MM.1S (cell line): ENCODE measurements around the gene MYPN.

Experiments used
- DNase-seq: peaks from one replicate; pipeline ENCODE4 v3.0.0-alpha.2; 2015
- H2AFZ ChIP-seq: fragments of 300-600 bp; sonication (generic); 2 replicates; pipeline ENCODE4 v1.6.0; 2016; ENCODE audit warnings: antibody characterized with exemption, low read length
- H3F3A ChIP-seq: fragments of 300-600 bp; sonication (generic); 2 replicates; pipeline ENCODE4 v1.6.1; 2016; ENCODE audit warnings: mild to moderate bottlenecking, antibody characterized with exemption, low read length, moderate library complexity, mixed read lengths; ENCODE audit not compliant: insufficient read depth
- H3K27ac ChIP-seq: fragments of 300-600 bp; sonication (generic); 2 replicates; pipeline ENCODE4 v1.5.1; 2016; ENCODE audit warnings: mild to moderate bottlenecking, low read length
- H3K27me3 ChIP-seq: fragments of 300-600 bp; sonication (generic); replicated peaks from 2 replicates; pipeline ENCODE4 v1.6.0; 2016; ENCODE audit warnings: low read length; ENCODE audit not compliant: insufficient read depth
- H3K36me3 ChIP-seq: fragments of 300-600 bp; sonication (generic); replicated peaks from 2 replicates; pipeline ENCODE4 v1.6.1; 2016; ENCODE audit warnings: mild to moderate bottlenecking, low read length, mixed read lengths; ENCODE audit not compliant: insufficient read depth
- H3K4me1 ChIP-seq: fragments of 300-600 bp; sonication (generic); 2 replicates; pipeline ENCODE4 v1.6.1; 2016; ENCODE audit warnings: low read length, mixed read lengths
- H3K4me2 ChIP-seq: fragments of 300-600 bp; sonication (generic); 2 replicates; pipeline ENCODE4 v1.6.0; 2016; ENCODE audit warnings: low read depth, low read length
- H3K4me3 ChIP-seq: fragments of 300-600 bp; sonication (generic); 2 replicates; pipeline ENCODE4 v1.5.1; 2016; ENCODE audit warnings: low read length, mixed read lengths
- H3K79me2 ChIP-seq: fragments of 300-600 bp; sonication (generic); 2 replicates; pipeline ENCODE4 v1.6.1; 2016; ENCODE audit warnings: mixed run types, low read length, mixed read lengths
- H3K9ac ChIP-seq: fragments of 300-600 bp; sonication (generic); 2 replicates; pipeline ENCODE4 v1.6.1; 2016; ENCODE audit warnings: low read length, mixed read lengths
- H3K9me2 ChIP-seq: fragments of 300-600 bp; sonication (generic); replicated peaks from 2 replicates; pipeline ENCODE4 v1.6.1; 2016; ENCODE audit warnings: mild to moderate bottlenecking, low read length, mixed read lengths; ENCODE audit not compliant: insufficient read depth
- H3K9me3 ChIP-seq: fragments of 300-600 bp; sonication (generic); replicated peaks from 2 replicates; pipeline ENCODE4 v1.6.1; 2016; ENCODE audit warnings: mild to moderate bottlenecking, low read length, mixed read lengths; ENCODE audit not compliant: insufficient read depth
- H4K20me1 ChIP-seq: fragments of 300-600 bp; sonication (generic); 2 replicates; pipeline ENCODE4 v1.6.1; 2016; ENCODE audit warnings: mild to moderate bottlenecking, low read length, moderate library complexity, mixed read lengths; ENCODE audit not compliant: insufficient read depth
- CTCF ChIP-seq: fragments of 300-600 bp; sonication (generic); IDR thresholded peaks from 2 replicates; pipeline ENCODE4 v1.5.1; 2016; ENCODE audit warnings: antibody characterized with exemption, low read length, mixed read lengths
- EZH2 ChIP-seq: fragments of 300-600 bp; sonication (generic); optimal IDR thresholded peaks from 2 replicates; pipeline ENCODE3; 2017; ENCODE audit warnings: low read depth, mild to moderate bottlenecking, antibody characterized with exemption, low read length, mixed read lengths
- EZH2phosphoT487 ChIP-seq: fragments of 300-600 bp; sonication (generic); IDR thresholded peaks from 2 replicates; pipeline ENCODE4 v1.6.1; 2018; ENCODE audit warnings: antibody characterized with exemption, low read length

The MYPN gene

GRCh38 chr10:68212721-68213352 lies 103.5 kb downstream of the MYPN start:
- TF ChIP-seq EZH2 (no peak), CTCF (peak; percentile 66)
- no peak overlapping the region for H2AFZ ChIP-seq

GRCh38 chr10:68218786-68219185 lies 109.5 kb downstream of the MYPN start:
- Histone ChIP-seq H3K9me3 (no peaks in the 10 kb centered on the region), H3K27me3 (no peaks in the 10 kb centered on the region), H3K79me2 (no peaks in the 10 kb centered on the region), H3F3A (no peaks in the 10 kb centered on the region), H2AFZ (no peak overlapping the region), H3K36me3 (no peaks in the 10 kb centered on the region), H3K9ac (no peak overlapping the region), H3K9me2 (no peaks in the 10 kb centered on the region), H3K4me2 (no peak overlapping the region), H3K4me1 (no peaks in the 10 kb centered on the region), H3K4me3 (no peak overlapping the region), H4K20me1 (no peaks in the 10 kb centered on the region), H3K27ac (no peak overlapping the region)
- no peak for DNase-seq
- TF ChIP-seq EZH2phosphoT487 (no peak), EZH2 (no peak), CTCF (no peak)

More at GRCh38 chr10:68212721-68213352, 103.5 kb downstream of the MYPN start:
- Histone ChIP-seq H4K20me1 (no peaks in the 10 kb centered on the region), H3K36me3 (no peaks in the 10 kb centered on the region), H3K79me2 (no peaks in the 10 kb centered on the region), H3F3A (no peaks in the 10 kb centered on the region), H3K4me3 (no peak overlapping the region), H3K4me1 (no peaks in the 10 kb centered on the region), H3K9me3 (no peaks in the 10 kb centered on the region), H3K9me2 (no peaks in the 10 kb centered on the region), H3K4me2 (no peak overlapping the region), H3K27me3 (no peaks in the 10 kb centered on the region), H3K27ac (no peak overlapping the region), H3K9ac (no peak overlapping the region)
- DNase-seq = peak; percentile 40

- no peak overlapping the region for H2AFZ ChIP-seq
- TF ChIP-seq CTCF (no peak), EZH2 (no peak), EZH2phosphoT487 (no peak)
- no peaks in the 10 kb centered on the region for H3F3A ChIP-seq
- DNase-seq = no peak
- no peaks in the 10 kb centered on the region for H3K9me2 ChIP-seq
- no peak overlapping the region for H3K27ac ChIP-seq
- H3K9ac ChIP-seq = no peak overlapping the region
- H4K20me1 ChIP-seq = no peaks in the 10 kb centered on the region
- no peaks in the 10 kb centered on the region for H3K9me3 ChIP-seq
- H3K27me3 ChIP-seq = no peaks in the 10 kb centered on the region
- no peaks in the 10 kb centered on the region for H3K79me2 ChIP-seq
- no peak overlapping the region for H3K4me3 ChIP-seq
- H3K4me2 ChIP-seq = no peak overlapping the region
- no peaks in the 10 kb centered on the region for H3K36me3 ChIP-seq
- no peaks in the 10 kb centered on the region for H3K4me1 ChIP-seq
These were observed 111.9 kb downstream of the MYPN start for GRCh38 chr10:68221196-68221595.
